ENCODE results near the gene FOXN3. TPM values are rescaled to one million over a fixed set of nuclear protein-coding genes. Genes with fewer than 3 reads are reported as not detected.

The FOXN3 gene
- total and polyA plus RNA-seq, 10 of the 15 experiments (the other 5 are each of a cell fraction or from before 2014, with no cell fraction given): 4.5 to 68.9 (median 29.7) TPM

DNA sequence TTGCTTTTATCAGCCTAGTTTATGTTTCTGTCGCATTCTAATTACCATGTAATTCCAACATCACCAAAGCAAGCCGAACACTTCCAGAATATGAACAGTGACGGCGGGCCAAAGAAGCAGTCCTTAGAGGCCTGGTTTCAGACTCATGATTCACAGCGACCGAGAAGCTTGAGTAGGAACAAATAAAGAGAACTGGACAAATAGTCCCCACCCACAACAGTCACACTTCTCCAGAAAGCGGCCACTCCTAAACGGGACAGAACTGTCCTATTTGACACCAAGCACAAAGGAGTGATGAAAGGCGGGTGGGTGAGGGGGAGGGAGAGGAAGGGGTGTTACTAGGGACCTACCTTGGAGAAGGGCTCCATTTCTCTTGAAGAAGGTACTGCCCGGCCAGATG, 136.4 kb downstream of the FOXN3 start:
- CTCF ChIA-PET: no interaction called here
- no peak for ATAC-seq
- Histone ChIP-seq H2AFZ (ENCODE audit: control insufficient read depth, low read depth, low read length) (no peak overlapping the region), H3K4me2 (ENCODE audit: control insufficient read depth, insufficient read depth) (no peak overlapping the region), H3K4me1 (ENCODE audit: control insufficient read depth, insufficient read depth, low read length) (peaks cover 24% of the 10 kb centered on the region), H3K9me3 (replicated peaks; ENCODE audit: control insufficient read depth, insufficient read depth, low read length) (peaks cover 1% of the 10 kb centered on the region; the same call in 1 of the 3 replicates), H3K79me2 (ENCODE audit: control insufficient read depth, insufficient read depth, low read length) (peaks cover 12% of the 10 kb centered on the region), H4K20me1 (ENCODE audit: control insufficient read depth, insufficient read depth) (no peaks in the 10 kb centered on the region), H3K9ac (ENCODE audit: control insufficient read depth, insufficient read depth, low read length) (no peak overlapping the region), H3K27ac (ENCODE audit: control insufficient read depth, insufficient read depth) (no peak overlapping the region), H3K27me3 (replicated peaks in 1 of 2; ENCODE audit: control insufficient read depth in 2 of 2, insufficient read depth in 2 of 2, low read length in 1 of 2) (no peaks in the 10 kb centered on the region), H3K36me3 (ENCODE audit: control insufficient read depth in 2 of 2, insufficient read depth in 2 of 2, low read length in 1 of 2) (peaks cover 1 to 17% of the 10 kb centered on the region in 2 experiments; a peak in 3 of 4 replicates), H3K4me3 (no peak overlapping the region)
- in situ Hi-C loops (cut with MboI): no loop called here
- WGBS (ENCODE audit: insufficient coverage, insufficient replicate concordance, low lambda C conversion rate, missing lambda C conversion rate): 89% methylated on average over 10 of the region's 10 CpGs
- SMC1A ChIA-PET (ENCODE audit: uncharacterized antibody, unreplicated experiment): interaction anchor here (1.3 kb wide), 1 partner anchor 22 kb away, joined by 5 read pairs; no protein-coding TSS in a partner anchor
- RAD21 ChIA-PET (ENCODE audit: unreplicated experiment): no interaction called here
- POLR2A ChIA-PET: no interaction called here
- TF ChIP-seq SREBF2 (IDR thresholded peaks at IDR 0.05; ENCODE audit: low read length): no peak
- TF ChIP-seq NFYA (IDR thresholded peaks at IDR 0.05; ENCODE audit: borderline replicate concordance, low read depth, low read length): no peak
- no peak for TF ChIP-seq SMAD5 (IDR thresholded peaks at IDR 0.05; ENCODE audit: low read depth)
- no peak for TF ChIP-seq NR2C2 (IDR thresholded peaks at IDR 0.05; ENCODE audit: borderline replicate concordance, control insufficient read depth, insufficient read length, low read depth)
- no peak for DNase-seq (ENCODE audit: low read depth, low spot score)
- intact Hi-C loops (cut with micrococcal nuclease; ENCODE audit: unreplicated experiment): no loop called here
- FAIRE-seq: no peak
- no TSS peak for BruUV-seq (replicated peaks)

DNA sequence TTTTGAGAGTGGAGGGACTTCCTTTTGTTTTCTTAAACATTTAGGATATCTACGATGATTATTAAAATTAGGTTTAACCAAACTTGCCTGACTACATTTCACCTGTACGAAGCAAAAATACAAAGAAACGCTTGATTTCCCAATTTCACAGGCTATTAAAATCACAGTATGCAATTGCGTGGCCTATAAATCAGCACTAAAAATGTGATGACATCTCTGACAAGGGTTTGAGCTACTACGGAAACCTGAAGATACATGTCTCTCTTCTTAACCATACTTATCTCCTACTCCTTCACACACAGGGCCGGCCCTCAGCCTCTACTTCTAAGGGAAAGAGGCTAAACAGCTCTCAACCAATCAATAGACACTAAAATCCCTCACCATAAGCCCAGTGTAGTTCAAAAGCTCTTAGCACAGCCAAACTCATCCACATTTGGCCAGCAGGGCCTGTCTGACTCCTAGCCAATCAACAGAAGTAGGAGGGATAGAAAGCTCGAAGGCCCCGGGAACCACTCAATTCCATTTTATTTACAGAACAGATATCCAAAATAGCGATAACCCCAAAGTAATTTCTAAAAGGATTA, 137.3 kb downstream of the FOXN3 start:
- Histone ChIP-seq H3K9me3 (replicated peaks; ENCODE audit: control insufficient read depth, insufficient read depth, low read length) (peaks cover 1% of the 10 kb centered on the region; the same call in 1 of the 3 replicates), H3K27ac (ENCODE audit: control insufficient read depth, insufficient read depth) (no peak overlapping the region), H4K20me1 (ENCODE audit: control insufficient read depth, insufficient read depth) (no peaks in the 10 kb centered on the region), H2AFZ (ENCODE audit: control insufficient read depth, low read depth, low read length) (no peak overlapping the region), H3K36me3 (ENCODE audit: control insufficient read depth in 2 of 2, insufficient read depth in 2 of 2, low read length in 1 of 2) (peaks cover 2 to 17% of the 10 kb centered on the region in 2 experiments; a peak in 3 of 4 replicates), H3K4me1 (ENCODE audit: control insufficient read depth, insufficient read depth, low read length) (peaks cover 31% of the 10 kb centered on the region), H3K79me2 (ENCODE audit: control insufficient read depth, insufficient read depth, low read length) (peaks cover 16% of the 10 kb centered on the region), H3K9ac (ENCODE audit: control insufficient read depth, insufficient read depth, low read length) (no peak overlapping the region), H3K4me2 (ENCODE audit: control insufficient read depth, insufficient read depth) (no peak overlapping the region), H3K4me3 (no peak overlapping the region), H3K27me3 (replicated peaks in 1 of 2; ENCODE audit: control insufficient read depth in 2 of 2, insufficient read depth in 2 of 2, low read length in 1 of 2) (no peaks in the 10 kb centered on the region)
- intact Hi-C loops (cut with micrococcal nuclease; ENCODE audit: unreplicated experiment) (no loop called here), in situ Hi-C loops (cut with MboI) (no loop called here)
- ChIA-PET CTCF (no interaction called here), POLR2A (no interaction called here), RAD21 (ENCODE audit: unreplicated experiment) (no interaction called here), SMC1A (ENCODE audit: uncharacterized antibody, unreplicated experiment) (interaction anchor here (0.9 to 1.5 kb wide), 3 partner anchors 21 to 25 kb away, joined by 3 to 5 read pairs (median 3); no protein-coding TSS in a partner anchor)
- 97% methylated on average over 9 of the region's 9 CpGs for WGBS (ENCODE audit: insufficient coverage, insufficient replicate concordance, low lambda C conversion rate, missing lambda C conversion rate)
- DNase-seq (ENCODE audit: low read depth, low spot score) (no peak), ATAC-seq (no peak), FAIRE-seq (no peak)
- BruUV-seq (replicated peaks): no TSS peak
- no peak for TF ChIP-seq BCLAF1 (IDR thresholded peaks at IDR 0.05)
- TF ChIP-seq KLF5 (IDR thresholded peaks at IDR 0.05; ENCODE audit: partially characterized antibody): no peak
- no peak for TF ChIP-seq ZBTB4 (CRISPR knock-in tag; IDR thresholded peaks at IDR 0.05)
- TF ChIP-seq ZBED1 (IDR thresholded peaks at IDR 0.05; ENCODE audit: borderline replicate concordance): no peak
- no peak for TF ChIP-seq DPF2 (IDR thresholded peaks at IDR 0.05)
- no peak for TF ChIP-seq NFXL1 (IDR thresholded peaks at IDR 0.05; ENCODE audit: borderline replicate concordance)
- no peak for TF ChIP-seq TAF1 (IDR thresholded peaks at IDR 0.05; ENCODE audit: borderline replicate concordance, low read depth, low read length)
- TF ChIP-seq MYB (IDR thresholded peaks at IDR 0.05; ENCODE audit: borderline replicate concordance, low read depth, low read length): no peak
